ENCODE measurements around the gene RSPO1.

The RSPO1 gene

GRCh38 chr1:37656026-37656425, 21.3 kb upstream of the RSPO1 start:
- no peak for DNase-seq

- DNase-seq, result no peak
Observed at GRCh38 chr1:37655274-37655673, 20.6 kb upstream of the RSPO1 start.

GRCh38 chr1:37653906-37654305, 19.2 kb upstream of the RSPO1 start:
- no peak for DNase-seq

- no peak for DNase-seq
Observed at GRCh38 chr1:37652976-37653375, 18.3 kb upstream of the RSPO1 start.

GRCh38 chr1:37651803-37652202, 17.1 kb upstream of the RSPO1 start:
- DNase-seq, result no peak

- DNase-seq, result no peak
Observed at GRCh38 chr1:37650721-37651120, 16.0 kb upstream of the RSPO1 start.

- DNase-seq, result no peak
Observed at GRCh38 chr1:37650173-37650572, 15.5 kb upstream of the RSPO1 start.

GRCh38 chr1:37647281-37647680, 12.6 kb upstream of the RSPO1 start:
- no peak for DNase-seq

- DNase-seq, result no peak
Observed at GRCh38 chr1:37641059-37641458, 6.4 kb upstream of the RSPO1 start.

- DNase-seq, result no peak
Observed at GRCh38 chr1:37636435-37636834, 1.7 kb upstream of the RSPO1 start.

GRCh38 chr1:37634992-37635902, 555 bp upstream of the RSPO1 start:
- DNase-seq, result no peak

GRCh38 chr1:37633938-37634243, 801 bp downstream of the RSPO1 start:
- DNase-seq, result no peak

GRCh38 chr1:37633040-37633937, 1.4 kb downstream of the RSPO1 start:
- no peak for DNase-seq

- DNase-seq, result no peak
Observed at GRCh38 chr1:37631036-37631435, 3.7 kb downstream of the RSPO1 start.

GRCh38 chr1:37630426-37631028, 4.2 kb downstream of the RSPO1 start:
- no peak for DNase-seq

- no peak for DNase-seq
Observed at GRCh38 chr1:37629726-37630425, 4.8 kb downstream of the RSPO1 start.

GRCh38 chr1:37629008-37629407, 5.7 kb downstream of the RSPO1 start:
- DNase-seq, result no peak

GRCh38 chr1:37628026-37628556, 6.6 kb downstream of the RSPO1 start:
- no peak for DNase-seq

- no peak for DNase-seq
Observed at GRCh38 chr1:37622131-37622530, 12.6 kb downstream of the RSPO1 start.

GRCh38 chr1:37621326-37621870, 13.3 kb downstream of the RSPO1 start:
- DNase-seq, result no peak

- DNase-seq, result no peak
Observed at GRCh38 chr1:37620707-37621106, 14.0 kb downstream of the RSPO1 start.

GRCh38 chr1:37616330-37616729, 18.4 kb downstream of the RSPO1 start:
- DNase-seq, result no peak

All from activated T-cell treated with anti-CD3 and anti-CD28 coated beads, Interleukin-2, amount 50 U/mL, for 1 hour (primary cell).